Coronary artery (tissue), 2 donors: ENCODE measurements around the gene CYB561D1.
"Not testable (repeated sequence)": the region's sequence is repeated elsewhere in the genome, so short reads cannot be mapped to it uniquely, and the experiment has no call there.

ENCODE experiments used
- DNase-seq: peaks from one replicate; pipeline ENCODE4 v3.0.0-alpha.2; 2017; ENCODE audit warnings: low spot score
- H3K27ac ChIP-seq, 2 donors: fragments of 200-600 bp; sonication (generic); one replicate each; pipeline ENCODE4 v1.5.1; 2016 to 2019
- H3K4me3 ChIP-seq: fragments of 200-600 bp; sonication (generic); 2 replicates; pipeline ENCODE4 v1.5.1; 2016; ENCODE audit warnings: mild to moderate bottlenecking, moderate library complexity
- CTCF ChIP-seq: fragments of 200-600 bp; sonication (generic); IDR thresholded peaks from one replicate; pipeline ENCODE4 v1.5.1; 2019; ENCODE audit warnings: antibody characterized with exemption

CYB561D1 gene

GRCh38 chr1:109493805-109494539 is at the start of gene CYB561D1:
CYB561D1 (plus strand) TSS chr1:109494094; CDS start chr1:109494140, 46 bp downstream.
- peak; percentile 86 for TF ChIP-seq CTCF
- peak within 1 kb of the TSS; percentile 53 to 89 for H3K27ac ChIP-seq
- peak; percentile 89 for DNase-seq
- peak within 1 kb of the TSS; percentile 94 for H3K4me3 ChIP-seq

GRCh38 chr1:109444346-109444745 is 49.5 kb upstream of the CYB561D1 start:
- DNase-seq = no peak

GRCh38 chr1:109445949-109446695 is 47.8 kb upstream of the CYB561D1 start:
- not testable (repeated sequence) for H3K4me3 ChIP-seq, H3K27ac ChIP-seq, DNase-seq

More at GRCh38 chr1:109444346-109444745, 49.5 kb upstream of the CYB561D1 start:
- no peak overlapping the region for H3K27ac ChIP-seq
- TF ChIP-seq CTCF = no peak
- no peak overlapping the region for H3K4me3 ChIP-seq

- no peak overlapping the region for H3K4me3 ChIP-seq
- DNase-seq = no peak
- no peak for TF ChIP-seq CTCF
- no peak overlapping the region for H3K27ac ChIP-seq
Measured at GRCh38 chr1:109447524-109447923, 46.4 kb upstream of the CYB561D1 start.

GRCh38 chr1:109454497-109455133 is 39.3 kb upstream of the CYB561D1 start:
- no peak for DNase-seq
- TF ChIP-seq CTCF = no peak
- H3K27ac ChIP-seq = no peak overlapping the region
- no peak overlapping the region for H3K4me3 ChIP-seq

GRCh38 chr1:109457819-109458218 is 36.1 kb upstream of the CYB561D1 start:
- Histone ChIP-seq H3K4me3 (no peak overlapping the region), H3K27ac (no peak overlapping the region)
- DNase-seq = no peak
- TF ChIP-seq CTCF = no peak

GRCh38 chr1:109466125-109466451 is 27.8 kb upstream of the CYB561D1 start:
- TF ChIP-seq CTCF = no peak
- peak overlapping the region; percentile 77 for H3K4me3 ChIP-seq
- DNase-seq = no peak
- H3K27ac ChIP-seq = peak overlapping the region; percentile 64 to 82
